BLaER1 (cell line): ENCODE measurements around the gene SLC66A2.

Experiments used
- H3K27ac ChIP-seq: shearing (Covaris generic); formaldehyde crosslinking; 2 replicates; pipeline ENCODE4 v1.8.1; 2022
- H3K27me3 ChIP-seq: shearing (Covaris generic); formaldehyde crosslinking; 2 replicates; pipeline ENCODE4 v1.8.1; 2022
- H3K36me3 ChIP-seq: shearing (Covaris generic); formaldehyde crosslinking; 2 replicates; pipeline ENCODE4 v1.8.1; 2022
- H3K4me1 ChIP-seq: shearing (Covaris generic); formaldehyde crosslinking; 2 replicates; pipeline ENCODE4 v1.8.1; 2022
- H3K4me2 ChIP-seq: shearing (Covaris generic); formaldehyde crosslinking; 2 replicates; pipeline ENCODE4 v1.8.1; 2022
- H3K4me3 ChIP-seq: shearing (Covaris generic); formaldehyde crosslinking; 2 replicates; pipeline ENCODE4 v1.8.1; 2022
- H3K9ac ChIP-seq: shearing (Covaris generic); formaldehyde crosslinking; 2 replicates; pipeline ENCODE4 v1.8.1; 2022
- H3K9me3 ChIP-seq: shearing (Covaris generic); formaldehyde crosslinking; 2 replicates; pipeline ENCODE4 v1.8.1; 2022
- H4K20me1 ChIP-seq: shearing (Covaris generic); formaldehyde crosslinking; 2 replicates; pipeline ENCODE4 v1.8.1; 2022
- Cebpa-rat ChIP-seq: shearing (Covaris generic); IDR thresholded peaks from 2 replicates; pipeline ENCODE4 v1.8.1; 2022

SLC66A2 gene

GRCh38 chr18:79914614-79915160 lies 36.8 kb downstream of the SLC66A2 start:
- peak overlapping the region; percentile 76 for H3K4me2 ChIP-seq
- peaks cover 35% of the 10 kb centered on the region for H3K4me1 ChIP-seq
- H3K27ac ChIP-seq, result no peak overlapping the region
- H3K9me3 ChIP-seq, result peaks cover 39% of the 10 kb centered on the region
- H3K27me3 ChIP-seq, result no peaks in the 10 kb centered on the region
- H4K20me1 ChIP-seq, result peaks cover 97% of the 10 kb centered on the region
- no peak for TF ChIP-seq Cebpa-rat
- H3K36me3 ChIP-seq, result peaks cover 88% of the 10 kb centered on the region
- H3K9ac ChIP-seq, result no peak overlapping the region
- H3K4me3 ChIP-seq, result no peak overlapping the region

GRCh38 chr18:79912994-79913831 lies 38.2 kb downstream of the SLC66A2 start:
- Histone ChIP-seq H3K4me3 (no peak overlapping the region), H3K27ac (no peak overlapping the region), H3K4me2 (peak overlapping the region; percentile 76), H3K27me3 (no peaks in the 10 kb centered on the region), H3K4me1 (peaks cover 35% of the 10 kb centered on the region), H3K36me3 (peaks cover 90% of the 10 kb centered on the region), H3K9ac (no peak overlapping the region), H3K9me3 (peaks cover 28% of the 10 kb centered on the region), H4K20me1 (peaks cover 100% of the 10 kb centered on the region)
- TF ChIP-seq Cebpa-rat, result no peak

- no peak for TF ChIP-seq Cebpa-rat
- Histone ChIP-seq H3K36me3 (peaks cover 90% of the 10 kb centered on the region), H3K4me1 (peaks cover 35% of the 10 kb centered on the region), H3K27ac (no peak overlapping the region), H3K9ac (no peak overlapping the region), H3K4me2 (peak overlapping the region; percentile 76), H3K4me3 (no peak overlapping the region), H4K20me1 (peaks cover 100% of the 10 kb centered on the region), H3K27me3 (no peaks in the 10 kb centered on the region), H3K9me3 (peaks cover 21% of the 10 kb centered on the region)
Observed at GRCh38 chr18:79912409-79912991, 39.0 kb downstream of the SLC66A2 start.

- H3K9ac ChIP-seq, result no peak overlapping the region
- H3K4me2 ChIP-seq, result no peak overlapping the region
- no peak for TF ChIP-seq Cebpa-rat
- no peak overlapping the region for H3K4me3 ChIP-seq
- peaks cover 35% of the 10 kb centered on the region for H3K4me1 ChIP-seq
- peaks cover 100% of the 10 kb centered on the region for H4K20me1 ChIP-seq
- H3K27me3 ChIP-seq, result no peaks in the 10 kb centered on the region
- no peak overlapping the region for H3K27ac ChIP-seq
- peaks cover 12% of the 10 kb centered on the region for H3K9me3 ChIP-seq
- H3K36me3 ChIP-seq, result peaks cover 88% of the 10 kb centered on the region
Observed at GRCh38 chr18:79911344-79912270, 39.8 kb downstream of the SLC66A2 start.

- no peak overlapping the region for H3K27ac ChIP-seq
- peaks cover 35% of the 10 kb centered on the region for H3K4me1 ChIP-seq
- TF ChIP-seq Cebpa-rat, result no peak
- peaks cover 4% of the 10 kb centered on the region; the same call in 1 of the 2 replicates for H3K9me3 ChIP-seq
- H3K9ac ChIP-seq, result no peak overlapping the region
- no peak overlapping the region for H3K4me3 ChIP-seq
- H3K4me2 ChIP-seq, result no peak overlapping the region
- H4K20me1 ChIP-seq, result peaks cover 100% of the 10 kb centered on the region
- peaks cover 87% of the 10 kb centered on the region for H3K36me3 ChIP-seq
- H3K27me3 ChIP-seq, result no peaks in the 10 kb centered on the region
Observed at GRCh38 chr18:79910563-79911343, 40.7 kb downstream of the SLC66A2 start.

GRCh38 chr18:79906706-79907105 lies 44.7 kb downstream of the SLC66A2 start:
- Histone ChIP-seq H3K27me3 (no peaks in the 10 kb centered on the region), H3K9ac (no peak overlapping the region), H3K4me2 (no peak overlapping the region), H4K20me1 (peaks cover 85% of the 10 kb centered on the region), H3K4me3 (no peak overlapping the region), H3K27ac (no peak overlapping the region), H3K4me1 (no peaks in the 10 kb centered on the region), H3K36me3 (peaks cover 95% of the 10 kb centered on the region), H3K9me3 (peaks cover 28% of the 10 kb centered on the region)
- no peak for TF ChIP-seq Cebpa-rat

GRCh38 chr18:79905993-79906392 lies 45.5 kb downstream of the SLC66A2 start:
- no peak overlapping the region for H3K9ac ChIP-seq
- no peaks in the 10 kb centered on the region for H3K4me1 ChIP-seq
- no peak overlapping the region for H3K4me3 ChIP-seq
- TF ChIP-seq Cebpa-rat, result no peak
- H3K36me3 ChIP-seq, result peaks cover 96% of the 10 kb centered on the region
- no peak overlapping the region for H3K4me2 ChIP-seq
- H3K27me3 ChIP-seq, result no peaks in the 10 kb centered on the region
- no peak overlapping the region for H3K27ac ChIP-seq
- H4K20me1 ChIP-seq, result peaks cover 78% of the 10 kb centered on the region
- H3K9me3 ChIP-seq, result peaks cover 35% of the 10 kb centered on the region

- peaks cover 40% of the 10 kb centered on the region for H3K9me3 ChIP-seq
- H4K20me1 ChIP-seq, result peaks cover 73% of the 10 kb centered on the region
- peaks cover 96% of the 10 kb centered on the region for H3K36me3 ChIP-seq
- H3K4me3 ChIP-seq, result no peak overlapping the region
- H3K4me1 ChIP-seq, result no peaks in the 10 kb centered on the region
- no peaks in the 10 kb centered on the region for H3K27me3 ChIP-seq
- no peak overlapping the region for H3K27ac ChIP-seq
- no peak overlapping the region for H3K4me2 ChIP-seq
- no peak for TF ChIP-seq Cebpa-rat
- H3K9ac ChIP-seq, result no peak overlapping the region
Observed at GRCh38 chr18:79905389-79905911, 46.0 kb downstream of the SLC66A2 start.
